Measurements from ENCODE around the gene GJC1. TPM values are rescaled to one million over a fixed set of nuclear protein-coding genes. Genes with fewer than 3 reads are reported as not detected.

The GJC1 gene
- total RNA-seq, 1 experiment from 2014 or later: 31.6 TPM

DNA sequence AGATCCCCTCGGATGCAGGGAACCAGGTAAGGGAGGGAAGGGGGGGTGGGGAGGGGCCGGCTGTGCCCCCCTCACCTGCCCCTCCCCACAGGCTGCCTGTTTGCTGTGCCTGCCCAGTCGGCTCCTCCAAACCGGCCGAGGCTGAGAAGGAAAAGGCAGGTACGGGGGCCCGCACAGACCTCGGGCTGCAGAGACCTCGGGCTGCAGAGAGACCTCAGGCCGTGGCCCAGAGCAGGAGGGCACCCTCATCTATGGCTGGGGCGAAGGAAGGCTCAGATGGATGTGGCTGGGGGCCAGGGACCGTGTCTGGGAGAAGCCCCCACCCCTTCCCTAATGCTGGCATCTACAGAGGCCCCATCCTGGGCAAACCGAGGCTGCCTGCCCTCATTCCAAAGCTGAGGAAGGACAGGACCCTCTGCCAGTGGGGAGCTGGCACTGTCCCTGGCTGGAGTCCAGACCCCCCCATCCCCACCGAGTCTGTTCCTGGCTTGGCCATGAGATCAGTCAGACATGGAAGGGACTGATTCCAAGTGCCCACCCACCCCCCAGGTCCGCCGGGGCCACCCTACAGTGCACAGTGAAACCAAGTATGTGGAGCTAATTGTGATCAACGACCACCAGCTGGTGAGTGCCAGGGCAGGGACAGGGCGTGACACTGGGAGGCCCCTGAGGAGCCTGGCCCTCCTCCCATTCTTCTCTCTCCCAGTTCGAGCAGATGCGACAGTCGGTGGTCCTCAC, 57.6 kb downstream of the GJC1 start:
- no peak for TF ChIP-seq EZH2 (IDR thresholded peaks at IDR 0.05; ENCODE audit: borderline replicate concordance, low read depth, low read length, poor library complexity, severe bottlenecking)
- TF ChIP-seq, protein P1, sequence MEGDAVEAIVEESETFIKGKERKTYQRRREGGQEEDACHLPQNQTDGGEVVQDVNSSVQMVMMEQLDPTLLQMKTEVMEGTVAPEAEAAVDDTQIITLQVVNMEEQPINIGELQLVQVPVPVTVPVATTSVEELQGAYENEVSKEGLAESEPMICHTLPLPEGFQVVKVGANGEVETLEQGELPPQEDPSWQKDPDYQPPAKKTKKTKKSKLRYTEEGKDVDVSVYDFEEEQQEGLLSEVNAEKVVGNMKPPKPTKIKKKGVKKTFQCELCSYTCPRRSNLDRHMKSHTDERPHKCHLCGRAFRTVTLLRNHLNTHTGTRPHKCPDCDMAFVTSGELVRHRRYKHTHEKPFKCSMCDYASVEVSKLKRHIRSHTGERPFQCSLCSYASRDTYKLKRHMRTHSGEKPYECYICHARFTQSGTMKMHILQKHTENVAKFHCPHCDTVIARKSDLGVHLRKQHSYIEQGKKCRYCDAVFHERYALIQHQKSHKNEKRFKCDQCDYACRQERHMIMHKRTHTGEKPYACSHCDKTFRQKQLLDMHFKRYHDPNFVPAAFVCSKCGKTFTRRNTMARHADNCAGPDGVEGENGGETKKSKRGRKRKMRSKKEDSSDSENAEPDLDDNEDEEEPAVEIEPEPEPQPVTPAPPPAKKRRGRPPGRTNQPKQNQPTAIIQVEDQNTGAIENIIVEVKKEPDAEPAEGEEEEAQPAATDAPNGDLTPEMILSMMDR (conservative IDR thresholded peaks at IDR 0.05; ENCODE audit: low read depth, low read length): no peak
- intact Hi-C loops (cut with micrococcal nuclease; ENCODE audit: unreplicated experiment): loop anchor here (10.0 kb wide), 1 partner anchor 322 kb away; no protein-coding TSS in a partner anchor
- ChIA-PET POLR2A (ENCODE audit: low non-redundant PET) (no interaction called here), CTCF (interaction anchor here (0.6 kb wide), 2 partner anchors 9 to 248 kb away, joined by 3 to 4 read pairs; no protein-coding TSS in a partner anchor)
- no peak overlapping the region for H3K4me3 ChIP-seq (ENCODE audit: low read depth, low read length, poor library complexity, severe bottlenecking)
- no peak overlapping the region for H3K27ac ChIP-seq (ENCODE audit: low read depth, low read length, poor library complexity, severe bottlenecking)
- H3K36me3 ChIP-seq (ENCODE audit: insufficient read depth, low read length, poor library complexity, severe bottlenecking): no peaks in the 10 kb centered on the region
- no peaks in the 10 kb centered on the region for H3K9me3 ChIP-seq (ENCODE audit: low read depth, low read length, poor library complexity, severe bottlenecking)
- no peaks in the 10 kb centered on the region for H3K27me3 ChIP-seq (replicated peaks; ENCODE audit: insufficient read depth, low read depth, low read length, poor library complexity)
- no peaks in the 10 kb centered on the region for H3K4me1 ChIP-seq (ENCODE audit: insufficient read depth, low read length, poor library complexity, severe bottlenecking)
- no peak for DNase-seq (ENCODE audit: low spot score)
- BruUV-seq (replicated peaks): no TSS peak

DNA sequence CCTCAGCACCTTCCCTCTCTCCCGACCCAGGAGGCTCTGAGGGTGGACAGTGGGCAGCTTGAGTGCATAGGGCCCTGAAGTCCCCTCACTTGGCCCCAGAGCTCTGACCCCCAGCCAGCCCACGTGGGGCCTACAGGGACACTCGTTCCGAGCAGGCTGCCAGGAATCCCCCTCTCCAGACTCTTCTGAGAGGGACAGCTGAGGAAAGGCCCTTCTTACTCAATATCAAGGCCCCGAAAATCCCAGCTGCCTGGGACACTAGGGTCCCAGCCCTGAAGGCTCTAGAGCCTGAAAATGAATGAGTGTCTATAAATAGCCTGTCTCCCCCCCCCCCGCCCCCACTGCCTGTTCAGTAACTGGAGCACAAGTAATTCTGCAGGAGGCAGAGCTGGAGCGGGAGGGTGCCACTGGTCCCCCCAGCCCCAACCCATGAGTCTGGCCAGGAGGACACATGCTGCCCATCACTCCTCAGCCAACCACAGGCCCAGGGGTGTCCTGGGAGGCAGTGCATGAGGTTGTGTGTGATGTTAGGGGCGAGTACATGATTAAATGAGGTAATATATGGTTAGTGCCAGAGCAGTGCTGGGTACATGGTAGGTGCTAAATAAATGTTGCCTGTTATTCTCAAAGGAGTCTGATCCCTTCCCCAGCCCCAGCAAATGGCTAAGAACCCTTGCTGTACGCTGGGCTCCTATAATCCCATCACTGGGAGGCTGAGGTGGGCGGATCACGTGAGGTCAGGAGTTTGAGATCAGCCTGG, 59.7 kb downstream of the GJC1 start:
- ChIA-PET POLR2A (ENCODE audit: low non-redundant PET) (interaction anchor here (0.7 kb wide), 1 partner anchor 657 kb away, joined by 11 read pairs; no protein-coding TSS in a partner anchor), CTCF (no interaction called here)
- intact Hi-C loops (cut with micrococcal nuclease; ENCODE audit: unreplicated experiment): loop anchor here (10.0 kb wide), 1 partner anchor 324 kb away; no protein-coding TSS in a partner anchor
- TF ChIP-seq, protein P1 (conservative IDR thresholded peaks at IDR 0.05; ENCODE audit: low read depth, low read length): no peak
- TF ChIP-seq EZH2 (IDR thresholded peaks at IDR 0.05; ENCODE audit: borderline replicate concordance, low read depth, low read length, poor library complexity, severe bottlenecking): no peak
- no peak for DNase-seq (ENCODE audit: low spot score)
- H3K9me3 ChIP-seq (ENCODE audit: low read depth, low read length, poor library complexity, severe bottlenecking): no peaks in the 10 kb centered on the region
- H3K36me3 ChIP-seq (ENCODE audit: insufficient read depth, low read length, poor library complexity, severe bottlenecking): no peaks in the 10 kb centered on the region
- H3K27ac ChIP-seq (ENCODE audit: low read depth, low read length, poor library complexity, severe bottlenecking): no peak overlapping the region
- H3K27me3 ChIP-seq (replicated peaks; ENCODE audit: insufficient read depth, low read depth, low read length, poor library complexity): no peaks in the 10 kb centered on the region
- no peak overlapping the region for H3K4me3 ChIP-seq (ENCODE audit: low read depth, low read length, poor library complexity, severe bottlenecking)
- BruUV-seq (replicated peaks): no TSS peak
- H3K4me1 ChIP-seq (ENCODE audit: insufficient read depth, low read length, poor library complexity, severe bottlenecking): no peaks in the 10 kb centered on the region

DNA sequence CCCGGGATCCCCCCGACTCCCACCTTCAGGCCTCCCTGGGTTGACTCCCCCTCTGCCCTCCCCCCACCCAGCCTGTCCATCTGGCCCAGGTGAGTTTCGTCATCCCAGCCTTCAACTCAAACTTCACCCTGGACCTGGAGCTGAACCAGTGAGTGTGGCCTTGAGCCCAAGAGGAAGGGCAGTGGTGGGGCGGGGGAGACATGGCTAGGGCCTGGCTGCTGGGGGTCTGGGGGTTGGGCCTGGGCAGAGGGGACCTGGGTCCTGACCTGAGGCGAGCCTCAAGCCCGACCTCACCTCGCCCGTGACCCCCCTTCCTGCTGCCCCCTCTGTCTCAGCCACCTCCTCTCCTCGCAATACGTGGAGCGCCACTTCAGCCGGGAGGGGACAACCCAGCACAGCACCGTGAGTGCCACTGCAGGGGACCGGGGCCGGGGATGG, 60.4 kb downstream of the GJC1 start:
- intact Hi-C loops (cut with micrococcal nuclease; ENCODE audit: unreplicated experiment): loop anchor here (10.0 kb wide), 1 partner anchor 325 kb away; no protein-coding TSS in a partner anchor
- TF ChIP-seq, protein P1 (conservative IDR thresholded peaks at IDR 0.05; ENCODE audit: low read depth, low read length): no peak
- TF ChIP-seq EZH2 (IDR thresholded peaks at IDR 0.05; ENCODE audit: borderline replicate concordance, low read depth, low read length, poor library complexity, severe bottlenecking): no peak
- Histone ChIP-seq H3K27ac (ENCODE audit: low read depth, low read length, poor library complexity, severe bottlenecking) (no peak overlapping the region), H3K9me3 (ENCODE audit: low read depth, low read length, poor library complexity, severe bottlenecking) (no peaks in the 10 kb centered on the region), H3K4me1 (ENCODE audit: insufficient read depth, low read length, poor library complexity, severe bottlenecking) (no peaks in the 10 kb centered on the region), H3K36me3 (ENCODE audit: insufficient read depth, low read length, poor library complexity, severe bottlenecking) (no peaks in the 10 kb centered on the region), H3K27me3 (replicated peaks; ENCODE audit: insufficient read depth, low read depth, low read length, poor library complexity) (no peaks in the 10 kb centered on the region), H3K4me3 (ENCODE audit: low read depth, low read length, poor library complexity, severe bottlenecking) (no peak overlapping the region)
- POLR2A ChIA-PET (ENCODE audit: low non-redundant PET): no interaction called here
- CTCF ChIA-PET: no interaction called here
- DNase-seq (ENCODE audit: low spot score): no peak
- BruUV-seq (replicated peaks): no TSS peak
